GM19035 (cell line): ENCODE measurements around the gene SCRN2.

Experiments used
- ATAC-seq: cut with Tn5 transposase; IDR thresholded peaks from one replicate; pipeline ENCODE4 v1.9.1; 2021; ENCODE audit not compliant: unreplicated experiment

The SCRN2 gene

GRCh38 chr17:47847341-47848197 lies 6.5 kb upstream of the SCRN2 start:
- no peak for ATAC-seq

DNA sequence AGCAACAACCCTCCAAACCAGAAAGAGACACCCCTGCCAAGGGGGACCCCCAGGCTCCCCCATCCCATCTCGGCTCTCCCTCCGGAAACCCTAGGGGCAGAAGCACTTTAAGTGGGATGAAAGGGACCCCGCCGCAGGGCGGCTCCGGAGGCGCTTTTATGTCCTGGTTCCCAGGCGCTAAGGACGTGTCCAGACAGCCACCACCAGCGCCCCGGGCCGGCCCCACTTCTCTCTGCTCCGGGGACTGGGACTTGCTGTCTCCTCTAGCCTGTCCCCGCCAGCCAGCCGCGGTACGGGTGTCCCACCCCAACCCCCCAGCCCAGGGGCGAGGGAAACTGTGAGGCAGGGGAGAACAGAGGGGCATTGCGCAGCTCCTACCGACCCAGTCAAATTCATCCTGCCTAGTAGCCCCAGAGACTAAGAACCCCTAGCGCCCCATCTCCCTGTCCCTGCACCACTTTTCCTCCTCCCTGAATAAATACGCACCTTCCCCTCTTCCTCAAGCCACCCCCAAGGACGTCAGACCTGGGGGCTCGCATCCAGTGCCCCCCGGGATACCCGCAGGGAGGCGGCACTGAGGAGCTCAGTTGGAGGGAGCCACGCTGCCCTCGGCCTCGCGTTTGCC lies 5.8 kb upstream of the SCRN2 start:
- no peak for ATAC-seq

GRCh38 chr17:47845716-47846075 lies 4.6 kb upstream of the SCRN2 start:
- no peak for ATAC-seq

DNA sequence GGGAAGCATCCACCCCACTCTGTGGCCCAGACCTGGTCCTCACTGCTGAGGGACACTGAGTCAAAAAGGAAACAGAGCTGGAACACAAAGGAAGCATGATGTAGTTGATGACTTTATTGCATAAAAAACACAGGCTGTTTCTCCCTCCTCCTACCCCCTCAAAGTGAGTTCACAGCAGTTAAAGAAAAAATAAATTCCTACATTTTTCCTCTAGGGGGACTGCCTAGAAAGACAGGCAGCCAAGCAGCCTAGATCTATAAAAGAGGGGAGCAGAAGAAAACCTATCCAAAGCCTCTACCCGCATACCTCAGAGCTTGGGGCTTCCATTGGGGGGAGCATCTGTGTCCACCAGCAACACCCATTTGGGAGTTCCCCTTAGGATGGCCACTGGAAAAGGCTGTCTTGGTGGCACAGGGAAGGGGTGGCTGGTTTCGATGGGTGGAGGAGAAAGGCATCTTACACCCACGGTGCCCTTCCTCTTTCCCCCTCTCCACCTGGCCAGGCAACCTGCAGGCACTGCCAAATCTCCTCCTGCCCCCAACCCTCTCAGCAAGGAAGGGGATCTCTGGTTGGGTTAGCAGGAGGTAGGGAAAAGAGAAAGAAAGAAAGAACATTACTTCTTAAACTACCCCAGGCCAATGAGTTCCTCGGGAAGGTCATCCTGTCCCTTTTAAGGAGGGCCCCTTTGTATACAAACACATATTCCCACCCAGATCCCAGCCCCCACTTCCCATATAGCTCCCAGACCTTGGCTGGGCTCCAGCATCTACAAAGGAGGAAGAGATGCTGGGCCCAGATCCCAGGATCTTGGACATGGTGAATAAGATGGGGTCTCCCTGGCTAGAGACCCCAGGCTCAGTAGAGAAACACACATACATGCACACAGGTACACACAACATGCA lies 4.0 kb upstream of the SCRN2 start:
- no peak for ATAC-seq

DNA sequence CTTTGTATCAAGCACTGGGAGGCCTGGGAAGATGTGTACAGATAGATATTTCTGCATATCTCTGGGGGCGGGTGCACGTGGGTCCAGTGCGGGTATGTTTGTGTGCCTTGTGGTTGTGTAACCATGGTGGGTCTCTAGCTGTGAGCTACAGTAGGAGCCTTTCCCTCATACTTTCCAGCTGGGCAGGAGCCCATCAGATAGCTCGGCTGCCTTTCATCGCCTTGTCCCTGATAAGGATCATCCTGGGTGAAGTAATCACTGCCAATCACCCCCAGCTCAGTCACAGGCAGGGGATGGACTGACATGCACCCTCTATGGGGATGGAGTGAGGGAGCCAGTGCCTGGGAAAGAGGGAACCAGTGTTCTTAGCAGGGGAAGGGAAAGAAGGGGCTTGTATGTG lies 3.2 kb upstream of the SCRN2 start:
- no peak for ATAC-seq

GRCh38 chr17:47843391-47843730 lies 2.3 kb upstream of the SCRN2 start:
- ATAC-seq = no peak

GRCh38 chr17:47841488-47842291 lies 617 bp upstream of the SCRN2 start:
- ATAC-seq = no peak

- no peak for ATAC-seq
Measured at GRCh38 chr17:47840001-47840741, 902 bp downstream of the SCRN2 start.

DNA sequence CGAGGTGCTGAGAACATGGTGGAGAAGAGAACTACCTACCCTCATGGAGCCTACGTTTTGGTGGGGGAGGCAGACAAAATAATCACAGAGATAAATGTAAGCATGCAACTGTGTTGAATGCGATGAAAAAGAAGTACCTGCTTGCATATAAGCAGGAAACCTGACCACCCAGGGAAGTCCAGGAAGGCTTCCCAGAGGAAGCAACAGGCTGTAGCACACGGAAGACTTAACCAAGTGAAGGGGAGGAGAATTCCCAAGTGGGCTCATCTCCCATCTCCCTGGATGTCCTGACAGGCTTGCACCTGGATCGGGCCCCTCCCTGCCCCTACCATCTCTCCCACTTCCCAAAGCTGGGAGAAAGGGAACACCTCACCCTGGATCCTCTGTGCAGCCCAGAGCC lies 2.0 kb downstream of the SCRN2 start:
- ATAC-seq = no peak

GRCh38 chr17:47838636-47839035 lies 2.4 kb downstream of the SCRN2 start:
- ATAC-seq = no peak

DNA sequence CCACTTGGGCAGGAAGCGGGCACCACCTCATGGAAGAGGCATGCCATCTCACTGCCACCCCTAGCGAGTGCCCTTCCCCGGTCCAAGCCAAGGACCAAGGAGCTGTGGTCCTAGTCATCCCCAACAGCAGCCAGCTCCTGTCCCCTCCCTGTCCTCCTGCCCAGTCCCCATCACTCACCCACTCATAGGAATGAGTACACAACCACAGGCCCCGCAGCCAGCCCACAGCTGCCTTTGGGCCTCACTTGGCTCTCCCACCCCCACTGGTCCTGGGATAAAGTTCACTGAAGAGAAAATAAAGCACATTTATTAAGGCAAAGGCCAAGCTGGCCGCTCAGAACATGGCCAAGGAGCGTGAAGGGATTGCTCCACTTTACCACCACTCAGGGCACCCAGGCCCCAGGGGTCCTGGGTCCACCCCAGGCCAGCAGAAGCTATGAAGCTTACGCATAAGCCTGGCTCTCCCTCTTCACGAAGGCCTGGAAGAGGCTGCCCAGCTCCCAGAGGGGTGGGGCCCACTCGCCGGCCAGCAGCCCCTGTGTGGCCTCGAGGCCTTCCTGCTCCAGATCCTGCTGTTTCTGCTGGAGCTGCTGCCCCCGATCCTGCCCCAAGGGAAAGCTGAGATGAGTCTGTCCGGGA lies 3.6 kb downstream of the SCRN2 start:
- no peak for ATAC-seq

DNA sequence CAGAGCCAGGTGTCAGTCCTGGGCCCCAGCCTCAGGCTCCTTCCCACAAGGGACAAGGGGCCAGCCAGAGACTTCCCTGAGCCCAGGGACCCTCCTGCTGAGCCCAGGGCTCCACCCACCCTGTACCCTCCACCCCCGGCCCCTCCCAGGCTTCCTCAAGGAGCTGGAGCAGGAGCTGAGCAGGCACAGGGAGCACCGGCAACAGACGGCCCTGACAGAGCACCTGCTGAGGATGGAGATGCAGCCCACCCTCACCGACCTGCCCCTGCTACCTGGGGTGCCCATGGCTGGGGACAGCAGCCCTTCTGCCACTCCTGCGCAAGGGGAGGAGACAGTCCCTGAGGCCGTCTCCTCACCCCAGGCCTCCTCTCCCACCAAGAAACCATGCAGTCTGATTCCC lies 4.5 kb downstream of the SCRN2 start:
- no peak for ATAC-seq

GRCh38 chr17:47834756-47835155 lies 6.3 kb downstream of the SCRN2 start:
- no peak for ATAC-seq

DNA sequence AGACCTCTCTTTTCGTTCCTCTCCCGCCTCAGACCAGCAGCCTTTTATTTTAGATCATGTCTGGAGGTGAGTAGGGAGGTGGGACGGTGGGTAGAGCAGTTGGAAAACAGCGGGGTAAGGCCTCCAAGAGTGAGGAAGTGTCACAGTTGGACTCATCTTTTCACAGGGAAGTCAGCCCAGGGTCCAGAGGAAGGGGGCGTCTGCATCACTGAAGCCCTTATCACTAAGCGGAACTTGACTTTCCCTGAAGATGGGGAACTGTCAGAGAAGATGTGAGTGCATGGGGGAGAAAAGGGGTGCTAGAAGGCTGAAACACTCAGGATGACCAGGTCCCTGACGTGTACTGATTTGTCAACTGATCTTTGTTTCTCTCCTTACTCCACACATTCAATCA lies 9.1 kb downstream of the SCRN2 start:
- ATAC-seq = no peak

DNA sequence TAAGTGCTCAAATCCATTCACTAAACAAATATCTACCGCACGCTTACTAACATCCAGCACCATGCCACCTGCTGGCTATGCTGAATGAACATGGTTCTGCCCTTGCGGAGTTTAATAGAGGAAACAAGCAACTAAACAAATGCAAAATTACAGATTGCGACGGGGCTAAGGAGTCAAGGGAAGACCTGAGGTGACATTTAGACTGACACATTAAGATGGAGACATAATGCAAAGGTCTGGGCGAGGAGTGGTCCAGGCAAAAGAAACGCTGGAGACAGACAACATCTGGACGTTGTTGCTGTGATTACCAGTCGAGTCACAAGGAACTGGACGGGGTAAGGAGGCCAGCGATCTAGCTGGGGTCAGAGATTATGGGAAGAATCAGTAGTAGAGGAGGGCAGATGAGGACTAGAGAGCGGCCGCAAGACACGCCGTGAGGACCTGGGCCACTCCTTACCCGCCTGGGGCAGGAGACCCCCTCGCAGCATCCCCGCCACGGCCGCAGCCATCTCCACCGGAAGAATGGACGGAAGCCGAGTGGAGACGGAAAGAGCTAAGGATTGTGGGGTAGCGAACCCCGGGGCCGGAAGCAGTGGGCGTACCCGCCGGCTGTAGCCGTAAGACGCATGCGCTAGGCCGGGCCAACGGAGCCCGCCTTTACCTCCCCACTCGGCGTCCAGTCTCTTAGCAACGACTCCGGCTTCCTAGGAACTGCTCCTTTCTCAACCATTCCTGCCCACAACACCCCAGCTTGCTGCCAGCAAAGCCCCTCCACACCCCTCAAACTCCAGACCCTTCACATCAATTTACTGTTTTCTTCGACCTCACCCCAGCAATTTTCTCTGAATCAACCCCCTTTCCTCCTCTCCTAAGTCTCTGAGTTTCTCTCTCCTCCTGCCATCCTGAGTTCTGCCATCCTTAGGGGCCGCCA lies 9.8 kb downstream of the SCRN2 start, which contains the start of the genes LRRC46 and MRPL10:
Gene LRRC46, plus strand, starts transcription at position 668 of the 931 bp plus-strand sequence. CDS start 320 bp downstream, outside the sequence.
Gene MRPL10, minus strand, starts transcription at position 539 of the 931 bp plus-strand sequence. Its CDS starts 30 bp downstream, at position 509.
- peak; percentile 90 for ATAC-seq

- no peak for ATAC-seq
Measured at GRCh38 chr17:47830396-47831002, 10.6 kb downstream of the SCRN2 start.

- ATAC-seq = no peak
Measured at GRCh38 chr17:47829870-47830269, 11.2 kb downstream of the SCRN2 start.

GRCh38 chr17:47823519-47823918 lies 17.6 kb downstream of the SCRN2 start:
- ATAC-seq = no peak
